ENCODE data around the gene COL23A1.

The COL23A1 gene

GRCh38 chr5:178426326-178427130 is 163.7 kb downstream of the COL23A1 start:
- FAIRE-seq (no peak), DNase-seq (ENCODE audit: low spot score) (no peak)

- FAIRE-seq (no peak), DNase-seq (ENCODE audit: low spot score) (no peak)
Observed at GRCh38 chr5:178425621-178426068, 164.5 kb downstream of the COL23A1 start.

- FAIRE-seq (no peak), DNase-seq (ENCODE audit: low spot score) (no peak)
Observed at GRCh38 chr5:178424810-178425177, 165.4 kb downstream of the COL23A1 start.

- DNase-seq (ENCODE audit: low spot score) (no peak), FAIRE-seq (no peak)
Observed at GRCh38 chr5:178423901-178424809, 166.0 kb downstream of the COL23A1 start.

GRCh38 chr5:178423431-178423830 is 166.8 kb downstream of the COL23A1 start:
- no peak for FAIRE-seq
- DNase-seq (ENCODE audit: low spot score): no peak

GRCh38 chr5:178422400-178422775 is 167.8 kb downstream of the COL23A1 start:
- DNase-seq (ENCODE audit: low spot score) (no peak), FAIRE-seq (no peak)

GRCh38 chr5:178421699-178422399 is 168.3 kb downstream of the COL23A1 start:
- DNase-seq (ENCODE audit: low spot score) (no peak), FAIRE-seq (no peak)

- FAIRE-seq (no peak), DNase-seq (ENCODE audit: low spot score) (no peak)
Observed at GRCh38 chr5:178421128-178421527, 169.1 kb downstream of the COL23A1 start.

GRCh38 chr5:178420354-178420781 is 169.8 kb downstream of the COL23A1 start:
- DNase-seq (ENCODE audit: low spot score): no peak
- no peak for FAIRE-seq

GRCh38 chr5:178419651-178420050 is 170.5 kb downstream of the COL23A1 start:
- FAIRE-seq (no peak), DNase-seq (ENCODE audit: low spot score) (no peak)

- FAIRE-seq: no peak
Observed at GRCh38 chr5:178419196-178419595, 171.0 kb downstream of the COL23A1 start.

GRCh38 chr5:178418471-178419010 is 171.7 kb downstream of the COL23A1 start:
- FAIRE-seq: no peak
- DNase-seq (ENCODE audit: low spot score): no peak

More at GRCh38 chr5:178419196-178419595, 171.0 kb downstream of the COL23A1 start:
- DNase-seq (ENCODE audit: low spot score): no peak

- no peak for FAIRE-seq
- no peak for DNase-seq (ENCODE audit: low spot score)
Observed at GRCh38 chr5:178418031-178418430, 172.2 kb downstream of the COL23A1 start.

GRCh38 chr5:178417391-178417811 is 172.8 kb downstream of the COL23A1 start:
- FAIRE-seq: no peak
- DNase-seq (ENCODE audit: low spot score): no peak

GRCh38 chr5:178416919-178417318 is 173.3 kb downstream of the COL23A1 start:
- FAIRE-seq (peak; percentile 68), DNase-seq (ENCODE audit: low spot score) (peak; percentile 63)

GRCh38 chr5:178416206-178416882 is 173.8 kb downstream of the COL23A1 start:
- DNase-seq (ENCODE audit: low spot score) (no peak), FAIRE-seq (no peak)

- FAIRE-seq (no peak), DNase-seq (ENCODE audit: low spot score) (no peak)
Observed at GRCh38 chr5:178415353-178415752, 174.8 kb downstream of the COL23A1 start.

GRCh38 chr5:178413988-178414387 is 176.2 kb downstream of the COL23A1 start:
- FAIRE-seq (no peak), DNase-seq (ENCODE audit: low spot score) (no peak)

GRCh38 chr5:178411083-178411482 is 179.1 kb downstream of the COL23A1 start:
- FAIRE-seq (no peak), DNase-seq (ENCODE audit: low spot score) (no peak)

- FAIRE-seq (no peak), DNase-seq (ENCODE audit: low spot score) (no peak)
Observed at GRCh38 chr5:178407646-178408045, 182.5 kb downstream of the COL23A1 start.

GRCh38 chr5:178404987-178405386 is 185.2 kb downstream of the COL23A1 start:
- FAIRE-seq (peak; percentile 29), DNase-seq (ENCODE audit: low spot score) (peak; percentile 38)

All from RCC 7860 (cell line).